Measurements from ENCODE around the gene FOXF1.

FOXF1 gene

GRCh38 chr16:86557587-86557986, 47.3 kb downstream of the FOXF1 start:
- H3K4me1 ChIP-seq (ENCODE audit: control extremely low read depth in 1 of 4, control insufficient read depth in 4 of 4, insufficient read depth in 4 of 4, low read length in 3 of 4) = peaks cover 3 to 16% (median 13%) of the 10 kb centered on the region in 4 experiments
- WGBS (ENCODE audit: insufficient coverage) = no CpG with 5 or more reads among the region's 4 CpGs
- no peaks in the 10 kb centered on the region for H3K36me3 ChIP-seq (ENCODE audit: control insufficient read depth in 4 of 4, insufficient read depth in 4 of 4, low read length in 3 of 4)
- H3K4me3 ChIP-seq (ENCODE audit: control insufficient read depth in 1 of 7, extremely low read depth in 1 of 7, insufficient read depth in 4 of 7, low read depth in 2 of 7, low read length in 6 of 7) = no peak overlapping the region
- H3K27ac ChIP-seq (ENCODE audit: insufficient read depth in 1 of 2, low read depth in 1 of 2, low read length in 2 of 2, poor library complexity in 1 of 2, severe bottlenecking in 2 of 2) = no peak overlapping the region
- peaks cover 0 to 26% (median 11%) of the 10 kb centered on the region in 5 experiments for H3K27me3 ChIP-seq (replicated peaks in 2 of 5; ENCODE audit: control insufficient read depth in 4 of 5, insufficient read depth in 5 of 5, low read length in 4 of 5)
- POLR2A ChIA-PET = no interaction called here
- CTCF ChIA-PET = interaction anchor here (0.7 to 1.9 kb wide), 2 partner anchors 506 to 725 kb away, joined by 3 to 4 read pairs; no protein-coding TSS in a partner anchor
- no peak for DNase-seq
- H3K9me3 ChIP-seq (ENCODE audit: control extremely low read depth in 1 of 5, control insufficient read depth in 4 of 5, insufficient read depth in 2 of 5, low read depth in 1 of 5, low read length in 4 of 5) = no peaks in the 10 kb centered on the region

- Histone ChIP-seq H3K4me3 (ENCODE audit: control insufficient read depth in 1 of 7, extremely low read depth in 1 of 7, insufficient read depth in 4 of 7, low read depth in 2 of 7, low read length in 6 of 7) (no peak overlapping the region), H3K27ac (ENCODE audit: insufficient read depth in 1 of 2, low read depth in 1 of 2, low read length in 2 of 2, poor library complexity in 1 of 2, severe bottlenecking in 2 of 2) (no peak overlapping the region), H3K27me3 (replicated peaks in 2 of 5; ENCODE audit: control insufficient read depth in 4 of 5, insufficient read depth in 5 of 5, low read length in 4 of 5) (peaks cover 0 to 36% (median 11%) of the 10 kb centered on the region in 5 experiments), H3K4me1 (ENCODE audit: control extremely low read depth in 1 of 4, control insufficient read depth in 4 of 4, insufficient read depth in 4 of 4, low read length in 3 of 4) (peaks cover 3 to 19% (median 13%) of the 10 kb centered on the region in 4 experiments), H3K9me3 (ENCODE audit: control extremely low read depth in 1 of 5, control insufficient read depth in 4 of 5, insufficient read depth in 2 of 5, low read depth in 1 of 5, low read length in 4 of 5) (no peaks in the 10 kb centered on the region), H3K36me3 (ENCODE audit: control insufficient read depth in 4 of 4, insufficient read depth in 4 of 4, low read length in 3 of 4) (no peaks in the 10 kb centered on the region)
- ChIA-PET POLR2A (interaction anchor here (0.6 kb wide), 1 partner anchor 11 kb away, joined by 5 read pairs; no protein-coding TSS in a partner anchor), CTCF (interaction anchor here (0.7 to 1.9 kb wide), 3 partner anchors 17 to 724 kb away, joined by 3 to 4 read pairs (median 3); no protein-coding TSS in a partner anchor)
- DNase-seq = no peak
- WGBS (ENCODE audit: insufficient coverage) = 86% methylated on average over 25 of the region's 28 CpGs
Observed at GRCh38 chr16:86558355-86559193, 48.2 kb downstream of the FOXF1 start.

GRCh38 chr16:86559802-86560305, 49.5 kb downstream of the FOXF1 start:
- H3K36me3 ChIP-seq (ENCODE audit: control insufficient read depth in 4 of 4, insufficient read depth in 4 of 4, low read length in 3 of 4) = no peaks in the 10 kb centered on the region
- H3K4me1 ChIP-seq (ENCODE audit: control extremely low read depth in 1 of 4, control insufficient read depth in 4 of 4, insufficient read depth in 4 of 4, low read length in 3 of 4) = peaks cover 0 to 16% (median 11%) of the 10 kb centered on the region in 4 experiments
- CTCF ChIA-PET = no interaction called here
- POLR2A ChIA-PET = no interaction called here
- no peaks in the 10 kb centered on the region for H3K9me3 ChIP-seq (ENCODE audit: control extremely low read depth in 1 of 5, control insufficient read depth in 4 of 5, insufficient read depth in 2 of 5, low read depth in 1 of 5, low read length in 4 of 5)
- DNase-seq = no peak
- H3K27me3 ChIP-seq (replicated peaks in 2 of 5; ENCODE audit: control insufficient read depth in 4 of 5, insufficient read depth in 5 of 5, low read length in 4 of 5) = peaks cover 4 to 48% (median 17%) of the 10 kb centered on the region in 5 experiments
- WGBS (ENCODE audit: insufficient coverage) = 92% methylated on average over 8 of the region's 9 CpGs
- H3K27ac ChIP-seq (ENCODE audit: insufficient read depth in 1 of 2, low read depth in 1 of 2, low read length in 2 of 2, poor library complexity in 1 of 2, severe bottlenecking in 2 of 2) = no peak overlapping the region
- H3K4me3 ChIP-seq (ENCODE audit: control insufficient read depth in 1 of 7, extremely low read depth in 1 of 7, insufficient read depth in 4 of 7, low read depth in 2 of 7, low read length in 6 of 7) = no peak overlapping the region

GRCh38 chr16:86562356-86562755, 52.0 kb downstream of the FOXF1 start:
- no peaks in the 10 kb centered on the region for H3K36me3 ChIP-seq (ENCODE audit: control insufficient read depth in 4 of 4, insufficient read depth in 4 of 4, low read length in 3 of 4)
- no peak for DNase-seq
- no peaks in the 10 kb centered on the region for H3K9me3 ChIP-seq (ENCODE audit: control extremely low read depth in 1 of 5, control insufficient read depth in 4 of 5, insufficient read depth in 2 of 5, low read depth in 1 of 5, low read length in 4 of 5)
- no peak overlapping the region for H3K4me3 ChIP-seq (ENCODE audit: control insufficient read depth in 1 of 7, extremely low read depth in 1 of 7, insufficient read depth in 4 of 7, low read depth in 2 of 7, low read length in 6 of 7)
- POLR2A ChIA-PET = no interaction called here
- H3K27me3 ChIP-seq (replicated peaks in 2 of 5; ENCODE audit: control insufficient read depth in 4 of 5, insufficient read depth in 5 of 5, low read length in 4 of 5) = peaks cover 12 to 67% (median 31%) of the 10 kb centered on the region in 5 experiments
- CTCF ChIA-PET = interaction anchor here (1.1 to 2.2 kb wide), 8 partner anchors 105 to 1074 kb away, joined by 3 to 12 read pairs (median 4); no protein-coding TSS in a partner anchor
- H3K27ac ChIP-seq (ENCODE audit: insufficient read depth in 1 of 2, low read depth in 1 of 2, low read length in 2 of 2, poor library complexity in 1 of 2, severe bottlenecking in 2 of 2) = no peak overlapping the region
- 97% methylated on average over 3 of the region's 6 CpGs for WGBS (ENCODE audit: insufficient coverage)
- H3K4me1 ChIP-seq (ENCODE audit: control extremely low read depth in 1 of 4, control insufficient read depth in 4 of 4, insufficient read depth in 4 of 4, low read length in 3 of 4) = peaks cover 0 to 23% (median 11%) of the 10 kb centered on the region in 4 experiments

- Histone ChIP-seq H3K27me3 (replicated peaks in 2 of 5; ENCODE audit: control insufficient read depth in 4 of 5, insufficient read depth in 5 of 5, low read length in 4 of 5) (peaks cover 12 to 73% (median 33%) of the 10 kb centered on the region in 5 experiments), H3K9me3 (ENCODE audit: control extremely low read depth in 1 of 5, control insufficient read depth in 4 of 5, insufficient read depth in 2 of 5, low read depth in 1 of 5, low read length in 4 of 5) (no peaks in the 10 kb centered on the region), H3K36me3 (ENCODE audit: control insufficient read depth in 4 of 4, insufficient read depth in 4 of 4, low read length in 3 of 4) (no peaks in the 10 kb centered on the region), H3K4me1 (ENCODE audit: control extremely low read depth in 1 of 4, control insufficient read depth in 4 of 4, insufficient read depth in 4 of 4, low read length in 3 of 4) (peaks cover 0 to 27% (median 11%) of the 10 kb centered on the region in 4 experiments), H3K27ac (ENCODE audit: insufficient read depth in 1 of 2, low read depth in 1 of 2, low read length in 2 of 2, poor library complexity in 1 of 2, severe bottlenecking in 2 of 2) (no peak overlapping the region), H3K4me3 (ENCODE audit: control insufficient read depth in 1 of 7, extremely low read depth in 1 of 7, insufficient read depth in 4 of 7, low read depth in 2 of 7, low read length in 6 of 7) (peak overlapping the region in 1 of 7 experiments; percentile 8)
- peak; percentile 85 to 91 (median 86) for DNase-seq
- POLR2A ChIA-PET = no interaction called here
- CTCF ChIA-PET = interaction anchor here (0.6 to 2.4 kb wide), 24 partner anchors 9 to 1073 kb away, joined by 3 to 20 read pairs (median 4); partner anchors contain the start of gene FOXL1
- WGBS (ENCODE audit: insufficient coverage) = under 1% methylated on average over 39 of the region's 41 CpGs
Observed at GRCh38 chr16:86563469-86564345, 53.4 kb downstream of the FOXF1 start.
